GM19099 (cell line): ENCODE measurements around the gene FGFBP3.

ENCODE experiments used
- POLR2A ChIP-seq: IDR thresholded peaks from 3 replicates; pipeline ENCODE4 v1.6.1; 2011; ENCODE audit warnings: low read depth; ENCODE audit not compliant: insufficient read length; ENCODE audit errors: extremely low read depth

The FGFBP3 gene

DNA sequence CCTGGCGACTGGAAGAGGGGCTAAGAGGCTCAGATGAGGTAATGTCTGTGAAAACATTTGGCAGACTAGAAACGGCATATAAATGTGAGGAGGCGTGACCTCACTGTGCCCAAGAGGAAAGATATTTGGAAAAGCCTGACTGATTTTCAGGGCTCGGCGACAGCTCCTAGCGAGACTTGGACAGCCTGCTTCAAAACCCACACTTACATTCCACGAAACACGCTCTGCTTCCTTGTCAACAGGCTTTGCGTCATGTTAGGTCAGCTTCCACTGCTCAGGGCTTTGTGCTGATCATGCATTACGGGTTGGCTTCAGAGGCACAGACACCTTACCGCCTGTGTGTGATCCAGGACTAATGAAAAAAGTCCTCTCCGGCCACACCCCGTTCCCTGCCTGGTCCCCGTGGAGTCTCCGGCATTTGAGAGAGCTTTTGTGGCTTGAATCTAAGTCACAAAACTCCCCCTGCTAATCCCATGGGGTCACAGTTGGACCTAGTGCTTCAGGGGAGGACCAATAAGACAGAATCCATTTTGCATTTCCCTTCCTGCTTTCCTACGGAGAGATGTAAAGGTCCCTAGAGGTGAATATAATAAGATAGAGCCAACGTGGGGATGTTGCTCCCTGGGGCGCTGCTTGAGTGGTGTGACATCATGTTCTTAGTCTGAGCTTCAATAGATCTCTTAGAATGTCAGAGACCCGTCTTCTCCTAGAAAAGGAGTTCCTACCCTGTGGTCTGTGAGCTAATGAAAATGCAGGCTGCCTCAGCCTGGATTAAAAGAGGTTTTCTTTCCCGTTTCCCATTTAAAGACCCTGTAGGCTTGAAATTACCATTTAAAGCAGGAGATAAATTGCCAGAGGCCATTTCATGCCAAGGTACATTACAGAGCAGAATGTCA lies 25.5 kb downstream of the FGFBP3 start:
- TF ChIP-seq POLR2A, result no peak

GRCh38 chr10:91880310-91880709 lies 29.0 kb downstream of the FGFBP3 start:
- no peak for TF ChIP-seq POLR2A

- TF ChIP-seq POLR2A, result no peak
Measured at GRCh38 chr10:91879515-91880170, 29.6 kb downstream of the FGFBP3 start.

DNA sequence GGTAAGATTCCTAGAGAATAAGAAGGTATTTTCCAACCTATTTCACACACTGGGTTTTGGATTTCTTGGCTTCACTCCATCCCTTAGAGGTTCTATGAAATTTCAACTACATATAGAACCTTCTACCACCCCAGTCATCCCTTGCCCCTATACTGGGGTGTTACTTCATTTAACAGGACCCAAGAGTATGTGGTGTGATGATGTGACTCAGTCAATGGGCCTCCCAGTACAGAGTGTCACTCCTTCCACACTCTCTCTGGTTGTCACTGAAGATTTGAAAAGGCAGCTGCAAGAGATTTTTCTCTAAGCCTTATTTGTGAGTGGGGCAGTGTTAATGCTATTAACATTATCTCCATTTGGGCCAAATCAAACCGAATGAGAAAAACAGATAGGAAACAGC lies 33.5 kb downstream of the FGFBP3 start:
- TF ChIP-seq POLR2A, result no peak

- no peak for TF ChIP-seq POLR2A
Measured at GRCh38 chr10:91875156-91875555, 34.1 kb downstream of the FGFBP3 start.

DNA sequence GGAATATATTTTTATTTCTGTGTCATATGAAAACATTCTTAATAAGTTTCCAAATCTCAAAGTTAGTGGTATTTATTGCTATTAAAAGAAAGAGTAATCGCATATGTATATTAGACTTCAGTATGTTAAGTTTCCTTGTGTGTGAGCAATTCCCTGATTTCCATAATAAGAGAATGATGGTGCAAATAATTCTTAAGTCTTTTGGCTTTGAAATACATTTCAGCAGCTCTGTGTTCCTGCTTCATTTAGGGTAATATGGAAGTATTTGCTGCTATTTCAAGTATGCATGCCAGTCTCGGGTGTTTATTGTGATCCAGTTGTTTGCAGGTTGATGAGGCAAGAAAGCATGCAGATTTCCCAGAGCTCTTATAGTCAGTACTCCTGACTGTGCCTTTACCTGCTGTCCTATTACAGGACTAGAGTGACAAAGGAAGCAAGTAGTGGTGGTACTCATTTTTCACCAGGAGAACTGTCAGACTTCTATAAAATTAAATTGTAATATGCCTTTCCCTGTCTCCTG lies 43.7 kb downstream of the FGFBP3 start:
- no peak for TF ChIP-seq POLR2A

- no peak for TF ChIP-seq POLR2A
Measured at GRCh38 chr10:91864744-91865143, 44.5 kb downstream of the FGFBP3 start.

DNA sequence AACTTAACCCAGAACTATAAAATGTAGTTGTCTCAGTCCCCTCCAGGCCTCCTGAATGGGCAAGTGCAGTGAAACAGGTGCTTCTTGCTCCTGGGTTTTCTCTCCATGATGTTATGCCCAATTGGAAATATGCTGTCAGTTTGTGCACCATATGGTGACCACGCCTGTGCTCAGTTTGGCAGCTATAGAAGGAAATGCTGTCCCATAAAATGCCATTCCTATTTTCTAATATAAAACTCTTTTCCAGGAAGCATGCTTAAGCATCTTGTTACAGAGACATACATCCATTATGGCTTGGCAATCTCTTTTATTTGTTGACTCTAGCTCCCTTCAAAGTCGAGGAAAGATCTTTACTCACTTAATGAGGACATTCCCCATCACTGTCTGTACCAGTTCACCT lies 45.2 kb downstream of the FGFBP3 start:
- TF ChIP-seq POLR2A, result no peak

DNA sequence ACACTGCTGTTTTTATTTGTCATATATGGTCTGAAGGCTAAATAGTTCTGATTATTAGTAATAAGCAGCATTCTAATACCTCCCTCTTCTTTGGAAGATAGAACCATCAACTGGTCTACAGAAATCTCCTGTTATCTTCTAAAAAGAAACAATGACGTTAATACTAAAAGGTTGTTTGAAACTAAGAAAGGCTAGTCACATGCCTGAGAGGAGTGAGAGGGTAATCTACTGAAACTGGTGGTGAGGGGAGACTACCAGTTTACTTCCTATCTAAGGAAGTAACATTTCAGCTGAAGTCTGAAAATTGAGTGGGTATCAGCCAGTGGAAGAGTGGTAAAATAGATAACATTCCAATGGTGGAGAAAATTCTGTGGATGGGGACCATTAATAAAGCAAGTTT lies 48.4 kb downstream of the FGFBP3 start:
- no peak for TF ChIP-seq POLR2A

DNA sequence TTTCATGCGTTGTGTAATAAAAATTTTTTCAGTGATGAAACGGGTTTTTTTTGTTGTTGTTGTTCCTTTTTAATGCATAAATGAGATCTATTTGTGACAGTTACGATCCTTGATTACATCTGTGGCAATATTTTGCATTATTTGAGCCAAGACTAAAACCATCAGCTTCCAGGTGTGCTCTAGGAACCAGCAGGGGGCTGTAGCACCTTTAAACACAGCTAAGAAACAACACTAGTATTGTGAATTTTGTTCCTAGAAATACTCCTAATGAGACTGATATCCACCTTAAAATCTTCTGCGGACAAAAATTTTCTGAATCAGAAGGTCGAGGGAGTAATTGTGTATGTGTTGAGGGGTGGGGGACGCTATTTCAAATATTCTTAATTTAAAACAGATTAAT lies 52.6 kb downstream of the FGFBP3 start:
- no peak for TF ChIP-seq POLR2A
